Measurements from ENCODE around the gene PDE11A. TPM values are rescaled to one million over a fixed set of nuclear protein-coding genes. Genes with fewer than 3 reads are reported as not detected.

The PDE11A gene
- total and polyA plus RNA-seq, 2 experiments from 2014 or later = 1.7 to 3.6 TPM

DNA sequence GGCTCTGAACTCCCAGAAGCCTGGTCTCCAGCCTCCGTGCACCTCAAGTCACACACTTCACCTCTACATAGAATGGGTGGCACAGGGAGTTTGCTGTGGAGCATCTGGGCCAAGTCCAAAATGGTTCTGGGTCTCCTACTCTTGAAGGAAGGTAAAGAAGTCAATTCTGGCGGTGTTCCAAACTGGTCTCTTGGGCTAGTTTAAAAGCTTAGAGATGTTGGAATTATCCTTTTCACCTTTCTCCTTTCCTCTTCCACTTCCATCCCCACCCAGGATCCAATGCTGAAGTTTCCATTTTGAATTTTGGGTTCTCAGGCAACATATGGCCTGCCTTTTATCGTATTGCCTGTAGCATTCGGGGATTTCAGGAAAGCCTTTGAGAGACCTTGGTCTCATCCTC is 325.2 kb downstream of the PDE11A start:
- no peak for DNase-seq (ENCODE audit: low read depth in 1 of 2, low spot score in 1 of 2)
- Histone ChIP-seq H3K27me3 (no peaks in the 10 kb centered on the region), H3K4me3 (no peak overlapping the region), H3K36me3 (no peaks in the 10 kb centered on the region), H3K9me3 (ENCODE audit: low read depth) (no peaks in the 10 kb centered on the region), H3K27ac (no peak overlapping the region), H3K4me1 (ENCODE audit: low read depth) (no peaks in the 10 kb centered on the region)
- TF ChIP-seq, protein P1, sequence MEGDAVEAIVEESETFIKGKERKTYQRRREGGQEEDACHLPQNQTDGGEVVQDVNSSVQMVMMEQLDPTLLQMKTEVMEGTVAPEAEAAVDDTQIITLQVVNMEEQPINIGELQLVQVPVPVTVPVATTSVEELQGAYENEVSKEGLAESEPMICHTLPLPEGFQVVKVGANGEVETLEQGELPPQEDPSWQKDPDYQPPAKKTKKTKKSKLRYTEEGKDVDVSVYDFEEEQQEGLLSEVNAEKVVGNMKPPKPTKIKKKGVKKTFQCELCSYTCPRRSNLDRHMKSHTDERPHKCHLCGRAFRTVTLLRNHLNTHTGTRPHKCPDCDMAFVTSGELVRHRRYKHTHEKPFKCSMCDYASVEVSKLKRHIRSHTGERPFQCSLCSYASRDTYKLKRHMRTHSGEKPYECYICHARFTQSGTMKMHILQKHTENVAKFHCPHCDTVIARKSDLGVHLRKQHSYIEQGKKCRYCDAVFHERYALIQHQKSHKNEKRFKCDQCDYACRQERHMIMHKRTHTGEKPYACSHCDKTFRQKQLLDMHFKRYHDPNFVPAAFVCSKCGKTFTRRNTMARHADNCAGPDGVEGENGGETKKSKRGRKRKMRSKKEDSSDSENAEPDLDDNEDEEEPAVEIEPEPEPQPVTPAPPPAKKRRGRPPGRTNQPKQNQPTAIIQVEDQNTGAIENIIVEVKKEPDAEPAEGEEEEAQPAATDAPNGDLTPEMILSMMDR (IDR thresholded peaks at IDR 0.05; ENCODE audit: low read depth, low read length) = no peak

GRCh38 chr2:177746358-177746757 is 326.2 kb downstream of the PDE11A start:
- no peak for DNase-seq (ENCODE audit: low read depth in 1 of 2, low spot score in 1 of 2)
- no peaks in the 10 kb centered on the region for H3K9me3 ChIP-seq (ENCODE audit: low read depth)

GRCh38 chr2:177745531-177745930 is 327.0 kb downstream of the PDE11A start:
- H3K4me1 ChIP-seq (ENCODE audit: low read depth) = no peaks in the 10 kb centered on the region
- DNase-seq (ENCODE audit: low read depth in 1 of 2, low spot score in 1 of 2) = no peak
- TF ChIP-seq, protein P1 (IDR thresholded peaks at IDR 0.05; ENCODE audit: low read depth, low read length) = no peak
- no peaks in the 10 kb centered on the region for H3K9me3 ChIP-seq (ENCODE audit: low read depth)
- no peaks in the 10 kb centered on the region for H3K36me3 ChIP-seq
- H3K4me3 ChIP-seq = no peak overlapping the region
- no peak overlapping the region for H3K27ac ChIP-seq
- no peaks in the 10 kb centered on the region for H3K27me3 ChIP-seq

More at GRCh38 chr2:177746358-177746757, 326.2 kb downstream of the PDE11A start:
- Histone ChIP-seq H3K36me3 (no peaks in the 10 kb centered on the region), H3K4me1 (ENCODE audit: low read depth) (no peaks in the 10 kb centered on the region), H3K4me3 (no peak overlapping the region), H3K27ac (no peak overlapping the region), H3K27me3 (no peaks in the 10 kb centered on the region)
- TF ChIP-seq, protein P1 (IDR thresholded peaks at IDR 0.05; ENCODE audit: low read depth, low read length) = no peak

- no peaks in the 10 kb centered on the region for H3K4me1 ChIP-seq (ENCODE audit: low read depth)
- no peaks in the 10 kb centered on the region for H3K9me3 ChIP-seq (ENCODE audit: low read depth)
- DNase-seq (ENCODE audit: low read depth in 1 of 2, low spot score in 1 of 2) = no peak
- TF ChIP-seq, protein P1 (IDR thresholded peaks at IDR 0.05; ENCODE audit: low read depth, low read length) = no peak
- no peaks in the 10 kb centered on the region for H3K27me3 ChIP-seq
- no peaks in the 10 kb centered on the region for H3K36me3 ChIP-seq
- no peak overlapping the region for H3K4me3 ChIP-seq
- no peak overlapping the region for H3K27ac ChIP-seq
These were observed 329.7 kb downstream of the PDE11A start for GRCh38 chr2:177742851-177743250.

GRCh38 chr2:177741866-177742265 is 330.7 kb downstream of the PDE11A start:
- H3K27me3 ChIP-seq = no peaks in the 10 kb centered on the region
- no peak for DNase-seq (ENCODE audit: low read depth in 1 of 2, low spot score in 1 of 2)
- TF ChIP-seq, protein P1 (IDR thresholded peaks at IDR 0.05; ENCODE audit: low read depth, low read length) = no peak
- no peaks in the 10 kb centered on the region for H3K9me3 ChIP-seq (ENCODE audit: low read depth)
- H3K4me3 ChIP-seq = no peak overlapping the region
- no peaks in the 10 kb centered on the region for H3K4me1 ChIP-seq (ENCODE audit: low read depth)
- no peaks in the 10 kb centered on the region for H3K36me3 ChIP-seq
- no peak overlapping the region for H3K27ac ChIP-seq

- TF ChIP-seq, protein P1 (IDR thresholded peaks at IDR 0.05; ENCODE audit: low read depth, low read length) = no peak
- H3K27ac ChIP-seq = no peak overlapping the region
- H3K36me3 ChIP-seq = no peaks in the 10 kb centered on the region
- no peak for DNase-seq (ENCODE audit: low read depth in 1 of 2, low spot score in 1 of 2)
- no peaks in the 10 kb centered on the region for H3K9me3 ChIP-seq (ENCODE audit: low read depth)
- H3K27me3 ChIP-seq = no peaks in the 10 kb centered on the region
- no peaks in the 10 kb centered on the region for H3K4me1 ChIP-seq (ENCODE audit: low read depth)
- no peak overlapping the region for H3K4me3 ChIP-seq
These were observed 331.9 kb downstream of the PDE11A start for GRCh38 chr2:177740700-177741099.
